Activated B cell treated with CpG ODN at 0.5 μM for 24 hours (primary cell): ENCODE data around the gene ALS2CL. TPM values are rescaled to one million over a fixed set of nuclear protein-coding genes. Genes with fewer than 3 reads are reported as not detected.
A peak's percentile ranks its signal among the peaks of the same experiment; 100 is the strongest.

Experiments
- ATAC-seq: fragments of 200-7000 bp; cut with Tn5 transposase; one replicate; pipeline ENCODE4 v1.10.0; 2021; ENCODE audit warnings: low read depth, mild to moderate bottlenecking, moderate library complexity
- CTCF ChIA-PET: fragments of 350-600 bp; sonication (Branson Sonifier 250); formaldehyde crosslinking; loops from one replicate; lab custom pipeline; 2021; ENCODE audit warnings: antibody characterized with exemption; lab: Charles Lee
- POLR2A ChIA-PET: fragments of 350-600 bp; sonication (Branson Sonifier 250); formaldehyde crosslinking; loops from one replicate; lab custom pipeline; 2021; ENCODE audit warnings: antibody characterized with exemption; lab: Charles Lee
- DNase-seq: peaks from one replicate; pipeline ENCODE4 v3.0.0; 2022
- H3K27ac Mint-ChIP-seq: one replicate; pipeline ENCODE4 v1.8.0; 2020; ENCODE audit warnings: mixed read lengths
- H3K27me3 Mint-ChIP-seq: one replicate; pipeline ENCODE4 v1.8.0; 2021; ENCODE audit warnings: mixed read lengths
- H3K36me3 Mint-ChIP-seq: one replicate; pipeline ENCODE4 v1.8.0; 2021; ENCODE audit warnings: low read depth, mixed read lengths
- H3K4me1 Mint-ChIP-seq: one replicate; pipeline ENCODE4 v1.8.0; 2021; ENCODE audit warnings: mixed read lengths
- H3K4me3 Mint-ChIP-seq: one replicate; pipeline ENCODE4 v1.8.0; 2020; ENCODE audit warnings: mild to moderate bottlenecking, mixed read lengths
- H3K9me3 Mint-ChIP-seq: one replicate; pipeline ENCODE4 v1.8.0; 2020; ENCODE audit warnings: mixed read lengths
- CTCF ChIP-seq: fragments of 200-600 bp; IDR thresholded peaks from one replicate; pipeline ENCODE4 v1.8.0; 2022; ENCODE audit warnings: antibody characterized with exemption, mild to moderate bottlenecking
- intact Hi-C: fragments of 100-400 bp; cut with micrococcal nuclease; formaldehyde crosslinking; loops from one replicate; pipeline ENCODE4 v1.15.1; 2024
- total RNA-seq: library from RNA; stranded (reverse); gene quantifications from 2 replicates; pipeline ENCODE4 v1.2.3, GENCODE V29; 2022

Gene ALS2CL
- total RNA-seq, 1 donor from 2014 or later: 1.6 TPM

GRCh38 chr3:46670000-46670890 is 23.2 kb downstream of the ALS2CL start:
- Mint-ChIP-seq H3K4me1 (no peaks in the 10 kb centered on the region), H3K27me3 (peaks cover 8% of the 10 kb centered on the region), H3K27ac (no peak overlapping the region), H3K9me3 (no peaks in the 10 kb centered on the region), H3K36me3 (no peaks in the 10 kb centered on the region), H3K4me3 (no peak overlapping the region)
- intact Hi-C loops: no loop called here
- DNase-seq (peak; percentile 9), ATAC-seq (no peak)
- ChIA-PET POLR2A (no interaction called here), CTCF (no interaction called here)
- no peak for TF ChIP-seq CTCF

GRCh38 chr3:46669191-46669999 is 24.1 kb downstream of the ALS2CL start:
- Mint-ChIP-seq H3K4me1 (no peaks in the 10 kb centered on the region), H3K9me3 (no peaks in the 10 kb centered on the region), H3K36me3 (no peaks in the 10 kb centered on the region), H3K4me3 (no peak overlapping the region), H3K27ac (no peak overlapping the region), H3K27me3 (peaks cover 7% of the 10 kb centered on the region)
- TF ChIP-seq CTCF: no peak
- CTCF ChIA-PET: no interaction called here
- no peak for ATAC-seq
- intact Hi-C loops: no loop called here
- DNase-seq: peak; percentile 10
- POLR2A ChIA-PET: no interaction called here

- Mint-ChIP-seq H3K27ac (no peak overlapping the region), H3K9me3 (no peaks in the 10 kb centered on the region), H3K4me1 (no peaks in the 10 kb centered on the region), H3K27me3 (peaks cover 3% of the 10 kb centered on the region), H3K4me3 (no peak overlapping the region), H3K36me3 (no peaks in the 10 kb centered on the region)
- intact Hi-C loops: no loop called here
- CTCF ChIA-PET: no interaction called here
- ATAC-seq: no peak
- POLR2A ChIA-PET: no interaction called here
- TF ChIP-seq CTCF: no peak
- DNase-seq: peak; percentile 1
Measured at GRCh38 chr3:46668591-46668990, 24.9 kb downstream of the ALS2CL start.

GRCh38 chr3:46668116-46668515 is 25.4 kb downstream of the ALS2CL start:
- H3K4me1 Mint-ChIP-seq: no peaks in the 10 kb centered on the region
- no peaks in the 10 kb centered on the region for H3K27me3 Mint-ChIP-seq
- POLR2A ChIA-PET: no interaction called here
- ATAC-seq (no peak), DNase-seq (peak; percentile 1)
- H3K27ac Mint-ChIP-seq: no peak overlapping the region
- H3K36me3 Mint-ChIP-seq: no peaks in the 10 kb centered on the region
- CTCF ChIA-PET: no interaction called here
- H3K4me3 Mint-ChIP-seq: no peak overlapping the region
- TF ChIP-seq CTCF: no peak
- no peaks in the 10 kb centered on the region for H3K9me3 Mint-ChIP-seq
- intact Hi-C loops: no loop called here

- POLR2A ChIA-PET: no interaction called here
- Mint-ChIP-seq H3K4me3 (no peak overlapping the region), H3K27ac (no peak overlapping the region), H3K27me3 (peaks cover 3% of the 10 kb centered on the region), H3K36me3 (no peaks in the 10 kb centered on the region), H3K4me1 (no peaks in the 10 kb centered on the region), H3K9me3 (no peaks in the 10 kb centered on the region)
- DNase-seq (no peak), ATAC-seq (no peak)
- TF ChIP-seq CTCF: no peak
- CTCF ChIA-PET: no interaction called here
- intact Hi-C loops: no loop called here
Measured at GRCh38 chr3:46667657-46668056, 25.8 kb downstream of the ALS2CL start.
